T47D (cell line): ENCODE measurements around the gene PRODH2.
"Not testable (repeated sequence)": the region's sequence is repeated elsewhere in the genome, so short reads cannot be mapped to it uniquely, and the experiment has no call there.

Experiments used
- DNase-seq, 2 experiments: peaks; one replicate each; pipeline versions ENCODE4 v3.0.0 to v3.0.0-alpha.2; 2011 to 2012; ENCODE audit warnings: low read depth in 1 of 2, low spot score in 1 of 2
- JUND ChIP-seq: IDR thresholded peaks from 2 replicates; pipeline ENCODE4 v1.6.1; 2012; ENCODE audit warnings: low read depth
- in situ Hi-C: cut with HindIII; loops from 2 replicates; pipeline ENCODE4 v1.10.0; 2016; ENCODE audit warnings: low sequenced_read_pairs, low pct_unique_long_range_greater_than_20kb

Gene PRODH2

DNA sequence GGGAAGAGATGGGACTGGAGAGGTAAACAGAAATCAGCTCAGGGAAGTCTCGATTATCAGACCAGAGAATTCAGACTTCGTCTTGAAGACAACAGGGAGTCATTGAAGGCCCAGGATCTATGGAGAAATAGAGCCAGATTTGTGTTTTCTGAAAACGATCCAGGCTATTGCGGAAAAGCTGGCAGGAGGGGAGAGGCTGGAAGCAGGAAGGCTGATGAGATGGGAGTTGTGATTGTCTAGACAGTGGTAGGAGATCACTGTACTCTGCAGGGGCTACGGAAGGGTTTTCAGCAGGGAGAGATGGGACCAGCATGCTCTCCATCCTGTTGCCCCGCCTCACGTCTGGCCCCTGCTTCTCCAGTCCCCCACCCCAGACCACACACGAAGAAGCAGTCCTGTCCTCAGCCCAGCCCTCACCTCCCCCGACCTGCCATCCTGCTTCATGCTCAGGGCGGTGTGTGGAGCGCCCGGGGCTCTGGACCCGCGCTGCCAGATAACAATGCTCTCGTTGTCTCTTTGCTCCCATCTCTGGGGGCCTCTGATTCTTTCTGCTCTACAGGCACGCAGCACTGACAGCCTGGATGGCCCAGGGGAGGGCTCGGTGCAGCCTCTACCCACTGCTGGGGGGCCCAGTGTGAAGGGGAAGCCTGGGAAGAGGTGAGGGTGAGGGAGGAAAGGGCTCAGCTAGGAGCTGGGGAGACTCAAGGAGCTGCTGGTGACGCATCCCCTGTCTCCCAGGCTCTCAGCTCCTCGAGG is 35.4 kb downstream of the PRODH2 start:
- no peak for DNase-seq
- in situ Hi-C loops: no loop called here
- TF ChIP-seq JUND: no peak

GRCh38 chr19:35776102-35776788 is 36.4 kb downstream of the PRODH2 start:
- in situ Hi-C loops: no loop called here
- no peak for TF ChIP-seq JUND
- DNase-seq: no peak

DNA sequence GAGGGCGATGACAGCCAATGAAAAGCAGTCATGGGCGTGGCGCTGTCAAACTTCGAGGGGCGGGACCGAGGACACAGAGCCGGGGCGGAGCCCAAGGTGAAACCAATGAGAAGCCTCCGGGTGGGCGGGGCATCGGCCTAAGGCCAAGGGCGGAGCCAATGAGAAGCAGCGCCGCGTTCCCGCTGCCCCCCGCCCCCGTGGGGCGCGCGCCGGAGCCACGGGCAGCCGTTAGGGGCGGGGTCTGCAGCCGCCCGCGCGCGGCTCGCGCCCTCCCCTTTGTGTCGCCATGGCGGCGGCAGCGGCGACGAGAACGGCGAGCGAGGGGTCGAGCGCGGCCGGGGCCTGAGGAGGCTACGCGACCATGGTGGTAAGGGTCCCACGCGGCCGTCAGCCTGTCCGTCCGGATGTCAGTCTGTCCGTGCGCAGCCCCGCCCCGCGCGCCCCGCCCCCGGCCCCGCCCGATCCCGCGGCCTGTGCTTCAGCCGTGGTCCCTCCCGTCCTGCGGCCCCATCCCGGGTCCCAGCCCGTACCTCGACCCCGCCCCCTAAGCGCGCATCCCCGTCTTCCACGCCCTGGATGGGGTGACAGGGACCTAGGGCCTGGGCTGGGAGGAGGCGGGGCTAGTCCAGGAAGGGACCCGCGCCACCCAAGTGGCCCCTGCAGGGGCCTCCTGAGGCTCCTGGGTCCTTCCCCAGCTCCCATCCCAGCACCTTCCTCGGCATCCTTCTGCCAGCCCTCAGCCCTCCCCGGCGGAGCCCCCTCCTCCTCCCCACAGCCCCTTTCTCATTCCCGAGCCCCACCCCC is 37.1 kb downstream of the PRODH2 start, which contains the start of gene ARHGAP33:
ARHGAP33 (plus strand) TSS at position 267 of the 804 bp plus-strand sequence; CDS start at position 362, 95 bp downstream.
- TF ChIP-seq JUND: no peak
- DNase-seq: peak; percentile 84 to 97
- in situ Hi-C loops: no loop called here

GRCh38 chr19:35775046-35775297 is 37.7 kb downstream of the PRODH2 start:
- no peak for TF ChIP-seq JUND
- DNase-seq: no peak
- in situ Hi-C loops: no loop called here

DNA sequence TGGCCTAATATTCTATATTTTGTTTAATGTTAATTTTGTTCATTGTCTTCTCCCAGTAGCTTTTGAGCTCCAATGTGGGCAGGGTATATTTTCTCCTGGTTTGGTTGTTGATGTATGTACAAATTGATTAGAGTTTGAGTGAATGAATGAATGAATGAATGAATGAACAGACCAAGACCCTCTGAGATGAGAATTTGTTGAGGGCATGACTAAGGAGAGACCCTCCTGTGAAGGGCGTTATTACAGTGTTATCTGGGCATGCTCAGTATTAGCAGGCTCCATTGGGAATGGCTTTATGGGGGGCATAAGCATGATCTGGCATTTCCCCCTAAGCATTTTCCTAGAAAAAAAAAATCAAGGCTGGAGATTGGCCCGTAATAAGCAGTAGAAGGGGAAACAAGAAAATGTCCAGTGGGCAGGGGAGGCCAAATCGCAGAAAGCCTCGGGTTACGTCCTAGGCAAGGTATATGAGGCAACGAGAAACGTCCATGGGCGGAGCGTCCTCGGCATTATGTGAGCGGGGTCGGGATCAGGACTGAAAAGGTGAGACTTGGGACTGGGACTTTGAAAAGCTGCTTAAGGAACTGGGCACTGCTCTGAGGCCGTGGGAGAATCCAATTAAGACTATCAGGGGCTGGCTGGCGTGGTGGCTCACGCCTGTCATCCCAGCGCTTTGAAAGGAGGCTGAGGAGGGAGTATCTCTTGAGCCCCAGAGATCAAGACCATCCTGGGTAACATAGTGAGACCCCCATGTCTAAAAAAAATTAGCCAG is 38.2 kb downstream of the PRODH2 start:
- in situ Hi-C loops: no loop called here
- DNase-seq: peak in 1 of 2 experiments; percentile 18
- TF ChIP-seq JUND: no peak

GRCh38 chr19:35773020-35773806 is 39.4 kb downstream of the PRODH2 start:
- no peak for TF ChIP-seq JUND
- in situ Hi-C loops: no loop called here
- DNase-seq: no peak

DNA sequence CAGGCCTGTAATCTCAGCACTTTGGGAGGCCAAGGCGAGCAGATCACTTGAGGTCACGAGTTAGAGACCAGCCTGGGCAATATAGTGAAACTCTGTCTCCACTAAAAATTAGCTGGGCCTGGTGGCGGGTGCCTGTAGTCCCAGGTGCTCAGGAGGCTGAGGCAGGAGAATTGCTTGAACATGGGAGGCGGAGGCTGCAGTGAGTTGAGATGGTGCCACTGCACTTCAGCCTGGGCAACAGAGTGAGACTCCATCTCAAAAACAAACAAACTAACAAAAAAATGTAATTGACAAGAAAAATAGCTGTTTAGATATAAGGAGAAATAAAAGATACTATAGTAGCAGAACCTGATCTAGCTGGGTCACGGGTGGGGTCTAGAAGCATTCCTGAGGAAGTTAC is 40.3 kb downstream of the PRODH2 start:
- DNase-seq, in situ Hi-C loops: not testable (repeated sequence)

DNA sequence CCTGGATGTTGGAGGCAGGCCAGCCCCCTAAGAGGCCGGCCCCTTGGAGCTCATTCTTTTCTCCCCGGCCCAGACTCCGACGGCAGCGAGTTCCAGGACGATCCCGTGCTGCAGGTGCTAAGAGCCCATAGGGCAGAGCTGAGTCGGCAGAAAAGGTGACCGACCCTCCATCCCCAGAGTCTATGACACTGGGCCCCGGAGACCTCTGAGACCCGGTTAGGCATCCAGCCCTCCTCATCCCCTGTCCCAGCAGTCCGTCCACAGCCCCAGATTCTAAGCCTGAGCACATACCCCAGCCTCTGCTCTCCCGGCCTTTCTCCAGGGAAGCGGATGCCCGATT is 44.6 kb downstream of the PRODH2 start:
- in situ Hi-C loops: no loop called here
- no peak for DNase-seq
- no peak for TF ChIP-seq JUND

- TF ChIP-seq JUND: no peak
- in situ Hi-C loops: no loop called here
- no peak for DNase-seq
Measured at GRCh38 chr19:35767288-35768081, 45.2 kb downstream of the PRODH2 start.

- TF ChIP-seq JUND: no peak
- in situ Hi-C loops: no loop called here
- no peak for DNase-seq
Measured at GRCh38 chr19:35766571-35767104, 46.0 kb downstream of the PRODH2 start.
